Thyroid gland (tissue), 4 donors: ENCODE data around the gene MPG. TPM values are rescaled to one million over a fixed set of nuclear protein-coding genes. Genes with fewer than 3 reads are reported as not detected.
"Not testable (repeated sequence)": the region's sequence is repeated elsewhere in the genome, so short reads cannot be mapped to it uniquely, and the experiment has no call there.

Experiments used
- DNase-seq, 2 donors: peaks; one replicate each; pipeline ENCODE4 v3.0.0-alpha.2; 2019
- H3K27ac ChIP-seq, 3 donors: fragments of 200-600 bp; sonication (generic); 1 replicate in 2 of 3; 2 replicates in 1 of 3; pipeline ENCODE4 v1.5.1; 2016 to 2019; ENCODE audit warnings: mild to moderate bottlenecking in 1 of 3, moderate library complexity in 1 of 3
- H3K27me3 ChIP-seq: fragments of 200-600 bp; sonication (generic); one replicate; pipeline ENCODE4 v1.5.1; 2019
- H3K36me3 ChIP-seq, 2 donors: fragments of 200-600 bp; sonication (generic); one replicate each; pipeline ENCODE4 v1.5.1; 2016 to 2019
- H3K4me1 ChIP-seq, 2 donors: fragments of 200-600 bp; sonication (generic); one replicate each; pipeline ENCODE4 v1.5.1; 2017 to 2019
- H3K4me3 ChIP-seq, 3 donors: fragments of 200-600 bp; sonication (generic); replicated peaks in 1 of 3; 1 replicate in 2 of 3; 2 replicates in 1 of 3; pipeline ENCODE4 v1.5.1; 2016; ENCODE audit warnings: mild to moderate bottlenecking in 1 of 3
- H3K9me3 ChIP-seq: fragments of 200-600 bp; sonication (generic); one replicate; pipeline ENCODE4 v1.5.1; 2017
- POLR2A ChIP-seq, 2 donors: fragments of 450-650 bp; IDR thresholded peaks; one replicate each; pipeline ENCODE4 v1.6.1; 2017; ENCODE audit warnings: antibody characterized with exemption in 2 of 2, mild to moderate bottlenecking in 2 of 2, moderate library complexity in 1 of 2
- WGBS, 2 donors: methylation state at CpG; one replicate each; pipeline ENCODE4 v1.1.5; 2017; 5-methylcytosine and 5-hydroxymethylcytosine counted together
- intact Hi-C: fragments of 100-400 bp; cut with DNase I; formaldehyde crosslinking; loops from one replicate; pipeline ENCODE4 v1.15.1; 2023
- total RNA-seq, 4 donors: library from RNA; depleted of rRNA; stranded (reverse); fragments of >200 nt; gene quantifications; one replicate each; pipeline ENCODE4 v1.2.3, GENCODE V29; 2016
- TF ChIP-seq, protein P1 (sequence below), 6 experiments: fragments of 200-600 bp in 3 of 6; fragments of 450-650 bp in 3 of 6; sonication (generic) in 3 of 6; IDR thresholded peaks; one replicate each; pipeline ENCODE4 v1.5.1; 2016 to 2019; ENCODE audit warnings: antibody characterized with exemption in 6 of 6, mild to moderate bottlenecking in 2 of 6, inconsistent platforms in 1 of 6, moderate library complexity in 1 of 6

Gene MPG, protein sequence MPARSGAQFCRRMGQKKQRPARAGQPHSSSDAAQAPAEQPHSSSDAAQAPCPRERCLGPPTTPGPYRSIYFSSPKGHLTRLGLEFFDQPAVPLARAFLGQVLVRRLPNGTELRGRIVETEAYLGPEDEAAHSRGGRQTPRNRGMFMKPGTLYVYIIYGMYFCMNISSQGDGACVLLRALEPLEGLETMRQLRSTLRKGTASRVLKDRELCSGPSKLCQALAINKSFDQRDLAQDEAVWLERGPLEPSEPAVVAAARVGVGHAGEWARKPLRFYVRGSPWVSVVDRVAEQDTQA
- total RNA-seq = 100 to 1,000 TPM in 2 of 4 donors, 10 to 100 TPM in 2; 75.8 to 150 (median 104) TPM

DNA sequence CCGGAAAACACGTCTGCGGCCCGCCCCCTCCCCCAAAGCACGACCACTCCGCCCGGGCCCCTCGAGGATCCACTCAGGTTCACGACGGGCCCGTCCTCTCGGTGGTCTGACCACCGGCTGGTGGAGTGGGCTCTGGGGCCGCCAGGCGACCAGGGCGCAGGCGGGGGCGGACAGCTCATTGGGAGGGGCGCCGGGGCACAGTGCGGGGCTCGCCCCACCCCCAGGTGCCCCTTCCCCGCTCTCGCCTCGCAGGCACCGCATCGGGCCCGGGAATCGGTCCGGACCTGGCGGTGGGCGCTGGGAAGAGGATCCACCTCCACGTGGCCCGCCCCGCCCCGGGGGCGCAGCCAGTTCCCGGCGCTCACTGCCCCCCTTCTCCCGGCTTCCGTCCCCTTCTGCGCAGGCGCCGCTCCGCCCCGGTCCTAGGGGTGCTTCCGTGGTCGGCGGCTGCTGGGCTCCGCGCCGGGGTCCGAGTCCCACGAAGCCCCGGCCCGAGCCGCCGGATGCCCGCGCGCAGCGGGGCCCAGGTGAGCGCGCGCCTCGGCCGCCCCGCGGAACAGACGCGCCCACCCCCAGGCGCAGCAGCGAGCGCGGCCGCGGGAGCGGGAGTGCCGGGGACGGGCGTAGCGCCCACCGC lies at the start of gene MPG:
Gene MPG (plus strand): TSS at position 419 of the 637 bp plus-strand sequence. CDS start 85 bp downstream, at position 504.
- Histone ChIP-seq H3K9me3 (no peaks in the 10 kb centered on the region), H3K27ac (peak within 1 kb of the TSS; percentile 72 to 92 (median 88)), H3K27me3 (no peaks in the 10 kb centered on the region), H3K36me3 (peaks cover 0 to 6% of the 10 kb centered on the region in 2 donors), H3K4me1 (peaks cover 43 to 55% of the 10 kb centered on the region in 2 donors), H3K4me3 (peak within 1 kb of the TSS; percentile 48 to 79 (median 66))
- TF ChIP-seq, protein P1, sequence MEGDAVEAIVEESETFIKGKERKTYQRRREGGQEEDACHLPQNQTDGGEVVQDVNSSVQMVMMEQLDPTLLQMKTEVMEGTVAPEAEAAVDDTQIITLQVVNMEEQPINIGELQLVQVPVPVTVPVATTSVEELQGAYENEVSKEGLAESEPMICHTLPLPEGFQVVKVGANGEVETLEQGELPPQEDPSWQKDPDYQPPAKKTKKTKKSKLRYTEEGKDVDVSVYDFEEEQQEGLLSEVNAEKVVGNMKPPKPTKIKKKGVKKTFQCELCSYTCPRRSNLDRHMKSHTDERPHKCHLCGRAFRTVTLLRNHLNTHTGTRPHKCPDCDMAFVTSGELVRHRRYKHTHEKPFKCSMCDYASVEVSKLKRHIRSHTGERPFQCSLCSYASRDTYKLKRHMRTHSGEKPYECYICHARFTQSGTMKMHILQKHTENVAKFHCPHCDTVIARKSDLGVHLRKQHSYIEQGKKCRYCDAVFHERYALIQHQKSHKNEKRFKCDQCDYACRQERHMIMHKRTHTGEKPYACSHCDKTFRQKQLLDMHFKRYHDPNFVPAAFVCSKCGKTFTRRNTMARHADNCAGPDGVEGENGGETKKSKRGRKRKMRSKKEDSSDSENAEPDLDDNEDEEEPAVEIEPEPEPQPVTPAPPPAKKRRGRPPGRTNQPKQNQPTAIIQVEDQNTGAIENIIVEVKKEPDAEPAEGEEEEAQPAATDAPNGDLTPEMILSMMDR (IDR thresholded peaks at IDR 0.05) = no peak
- TF ChIP-seq POLR2A (IDR thresholded peaks at IDR 0.05) = peak; percentile 32 to 88
- intact Hi-C loops = no loop called here
- DNase-seq = peak; percentile 83 to 85
- WGBS, 2 donors = 1 to 3% methylated on average over 11 to 30 of the region's 83 CpGs

DNA sequence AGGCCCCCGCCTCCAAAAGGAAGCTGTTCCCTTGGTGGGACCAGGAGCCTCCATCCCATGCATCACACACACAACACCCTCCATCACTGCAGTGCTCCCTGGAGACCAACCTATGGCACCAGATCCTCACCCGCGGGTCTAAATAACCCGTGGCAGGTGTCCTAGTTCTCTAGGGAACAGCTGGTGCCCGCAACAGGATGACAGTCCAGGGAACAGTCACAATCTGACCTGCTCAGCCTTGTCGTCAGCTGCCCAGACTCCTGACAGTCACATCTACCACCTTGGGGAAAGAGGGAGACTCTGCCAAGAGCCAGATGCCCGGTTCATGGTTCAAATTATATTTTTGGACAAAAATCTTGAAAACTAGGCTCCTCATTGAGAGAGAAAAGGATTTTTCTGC lies 47.4 kb upstream of the MPG start:
- DNase-seq, H3K4me3 ChIP-seq, H3K27ac ChIP-seq, H3K9me3 ChIP-seq, H3K36me3 ChIP-seq, H3K27me3 ChIP-seq, intact Hi-C loops, H3K4me1 ChIP-seq: not testable (repeated sequence)
- WGBS, 2 donors = 89% methylated on average over 1 of the region's 7 CpGs; no CpG with 5 or more reads in 1 of the 2 donors

DNA sequence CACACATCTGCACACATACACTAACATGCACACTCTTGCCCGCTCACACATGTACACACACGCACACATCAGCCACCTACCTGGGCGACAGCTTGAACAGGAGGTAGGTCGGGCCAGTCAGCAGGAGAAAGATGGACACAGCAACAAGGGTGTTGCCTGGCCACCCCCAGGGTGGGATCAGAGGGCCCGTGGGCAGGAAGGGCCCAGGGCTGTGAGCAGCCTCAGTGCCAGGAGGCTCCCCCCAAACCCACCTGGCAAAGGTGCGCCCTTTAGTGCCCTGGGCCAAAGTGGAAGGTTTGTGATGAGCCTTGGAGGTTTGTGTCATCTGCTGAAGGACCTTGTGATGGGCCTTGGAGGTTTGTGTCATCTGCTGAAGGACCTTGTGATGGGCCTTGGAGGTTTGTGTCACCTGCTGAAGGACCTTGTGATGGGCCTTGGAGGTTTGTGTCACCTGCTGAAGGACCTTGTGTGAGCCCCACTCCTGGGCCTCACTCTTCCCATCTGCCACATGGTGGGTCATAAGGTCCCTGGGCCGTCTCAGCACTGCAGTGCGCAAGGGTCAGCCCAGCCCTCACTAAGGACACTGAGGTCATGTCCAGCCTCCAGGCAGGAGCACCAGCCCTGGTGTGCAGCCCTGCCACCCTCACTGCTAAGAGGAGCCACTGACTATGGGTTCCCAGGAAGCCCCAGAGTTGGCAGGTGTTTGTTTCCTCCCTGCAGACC lies 44.7 kb upstream of the MPG start:
- H3K4me1 ChIP-seq, H3K4me3 ChIP-seq, H3K9me3 ChIP-seq, H3K27me3 ChIP-seq, H3K36me3 ChIP-seq, intact Hi-C loops, H3K27ac ChIP-seq, DNase-seq: not testable (repeated sequence)
- 69% methylated on average over 2 of the region's 8 CpGs; no CpG with 5 or more reads in 1 of the 2 donors for WGBS, 2 donors

DNA sequence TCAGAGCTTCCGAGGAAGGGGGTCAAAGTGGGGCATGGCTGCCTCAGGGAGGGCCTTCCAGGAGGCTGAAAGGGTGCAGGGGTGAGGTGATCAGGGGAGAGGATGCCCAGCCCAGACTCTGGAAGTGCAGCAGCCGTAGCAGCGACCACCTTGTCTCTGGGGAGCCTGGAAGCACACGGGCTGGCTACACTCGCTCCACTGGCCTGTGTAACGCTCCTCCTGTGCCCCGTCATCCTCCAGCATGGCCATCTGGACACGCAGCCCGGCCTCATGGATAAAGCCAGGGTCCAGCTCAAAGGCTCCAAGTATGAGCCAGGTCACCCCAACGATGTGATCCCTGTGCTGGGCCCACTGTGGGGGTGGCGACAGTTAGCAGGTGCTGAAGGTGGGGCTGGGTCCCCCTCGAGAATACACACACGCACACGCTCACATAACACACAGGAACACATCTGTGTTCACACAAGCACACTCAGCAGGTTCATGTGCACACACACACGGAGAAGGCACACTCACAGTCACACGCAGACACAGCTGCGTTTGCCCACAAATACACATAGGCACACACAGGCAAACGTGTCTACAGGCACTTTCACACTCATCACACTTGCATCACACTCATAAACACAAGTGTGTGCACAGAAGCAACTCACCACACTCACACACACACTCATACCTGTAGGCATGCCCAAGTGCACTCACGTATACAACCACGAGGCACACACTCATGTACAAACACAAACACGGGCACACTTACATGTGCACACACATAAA lies 44.0 kb upstream of the MPG start:
- Histone ChIP-seq H3K27me3 (no peaks in the 10 kb centered on the region), H3K4me1 (no peaks in the 10 kb centered on the region), H3K4me3 (no peak overlapping the region), H3K27ac (no peak overlapping the region), H3K9me3 (no peaks in the 10 kb centered on the region), H3K36me3 (no peaks in the 10 kb centered on the region)
- TF ChIP-seq POLR2A (IDR thresholded peaks at IDR 0.05) = no peak
- TF ChIP-seq, protein P1 (IDR thresholded peaks at IDR 0.05) = no peak
- WGBS, 2 donors = 72 to 88% methylated on average over 14 to 19 of the region's 21 CpGs
- DNase-seq = no peak
- intact Hi-C loops = no loop called here

DNA sequence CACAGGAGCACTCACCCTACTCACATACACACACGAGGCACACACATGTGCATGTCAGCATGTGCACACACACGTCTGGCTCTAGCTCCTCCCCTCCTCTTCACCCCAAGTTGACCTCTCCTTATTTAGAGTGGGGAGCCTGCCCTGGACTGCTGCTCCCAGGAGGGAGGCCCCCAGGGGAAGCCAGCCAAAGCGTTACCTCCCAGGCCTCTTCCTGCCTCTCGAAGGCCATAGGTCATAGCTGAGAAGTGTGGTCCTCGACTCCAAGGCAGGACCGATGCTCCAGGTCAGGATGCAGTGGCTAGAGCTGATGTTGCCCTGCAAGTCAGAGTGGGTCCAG lies 43.4 kb upstream of the MPG start:
- Histone ChIP-seq H3K9me3 (no peaks in the 10 kb centered on the region), H3K27ac (no peak overlapping the region), H3K27me3 (no peaks in the 10 kb centered on the region), H3K4me3 (no peak overlapping the region), H3K36me3 (no peaks in the 10 kb centered on the region), H3K4me1 (no peaks in the 10 kb centered on the region)
- intact Hi-C loops = no loop called here
- TF ChIP-seq, protein P1 (IDR thresholded peaks at IDR 0.05) = no peak
- no peak for TF ChIP-seq POLR2A (IDR thresholded peaks at IDR 0.05)
- no peak for DNase-seq
- WGBS, 2 donors = 57 to 64% methylated on average over 5 to 6 of the region's 6 CpGs
